ENCODE data around the gene ACSL1.

Gene ACSL1

GRCh38 chr4:184719407-184719806 is 106.4 kb downstream of the ACSL1 start:
- DNase-seq (ENCODE audit: low read depth in 2 of 2) = no peak

GRCh38 chr4:184715526-184715925 is 110.2 kb downstream of the ACSL1 start:
- DNase-seq (ENCODE audit: low read depth in 2 of 2) = no peak

GRCh38 chr4:184713887-184714286 is 111.9 kb downstream of the ACSL1 start:
- DNase-seq (ENCODE audit: low read depth in 2 of 2) = no peak

DNA sequence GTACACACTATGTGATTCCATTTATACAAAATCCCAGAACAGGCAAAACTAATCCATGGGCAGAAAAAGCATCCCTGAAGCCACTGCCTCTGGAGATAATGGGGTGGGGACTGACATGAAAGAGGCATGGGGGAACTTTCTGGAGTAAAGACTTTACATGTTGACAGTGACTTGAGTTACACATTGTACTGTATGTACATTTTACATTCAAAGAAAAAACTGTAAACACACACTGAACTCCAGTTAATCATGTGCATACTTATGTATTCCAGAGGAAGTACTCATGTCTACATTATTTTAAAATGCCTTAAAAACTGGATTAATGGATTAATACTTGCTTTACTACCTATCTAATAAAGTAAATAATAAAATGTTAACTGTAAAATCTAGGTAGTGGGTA is 113.4 kb downstream of the ACSL1 start:
- no peak for DNase-seq (ENCODE audit: low read depth in 2 of 2)

DNA sequence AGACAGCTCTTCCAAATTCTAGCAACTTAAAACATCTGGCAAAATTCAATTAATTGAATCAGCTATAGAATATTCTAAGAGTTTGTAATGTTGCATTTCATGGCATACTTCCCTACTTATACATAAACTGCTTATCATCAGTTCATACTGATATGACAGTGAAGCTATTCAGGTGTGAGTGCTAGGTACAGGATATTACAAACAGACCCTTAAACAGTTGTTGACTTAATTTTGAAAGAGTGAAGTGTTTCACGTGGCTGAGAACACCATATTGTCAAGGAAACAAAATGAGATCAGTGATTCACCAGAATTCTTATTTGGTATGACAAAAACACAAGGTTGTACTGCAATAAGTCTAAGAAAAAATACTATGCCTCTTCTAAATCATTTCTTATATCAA is 119.3 kb downstream of the ACSL1 start:
- DNase-seq (ENCODE audit: low read depth in 2 of 2) = no peak

- DNase-seq (ENCODE audit: low read depth in 2 of 2) = no peak
These were observed 120.1 kb downstream of the ACSL1 start for GRCh38 chr4:184705692-184706091.
